HT1080 (cell line): ENCODE measurements around the gene HIKESHI. TPM values are rescaled to one million over a fixed set of nuclear protein-coding genes. Genes with fewer than 3 reads are reported as not detected.
"Not testable (repeated sequence)": the region's sequence is repeated elsewhere in the genome, so short reads cannot be mapped to it uniquely, and the experiment has no call there.

ENCODE experiments used
- DNase-seq: peaks from one replicate; pipeline ENCODE4 v3.0.0-alpha.2; 2015; ENCODE audit warnings: low read depth
- polyA plus RNA-seq, 2 experiments: library from polyadenylated mRNA; depleted of rRNA; stranded (reverse); fragments of >200 nt; gene quantifications; 2 replicates each; pipeline ENCODE4 v1.2.3, GENCODE V29; 2015
- total RNA-seq: library from RNA; depleted of rRNA; stranded (reverse); fragments of >200 nt; shearing (Covaris generic); gene quantifications from 2 replicates; pipeline ENCODE4 v1.2.3, GENCODE V29; 2014; rRNA removed

HIKESHI gene
- total RNA-seq = 58.5 and 64.1 TPM in 2 replicates
- polyA plus RNA-seq (2015; cell fraction: cytosol; rRNA removed) = 62.2 and 67.5 TPM in 2 replicates
- polyA plus RNA-seq (2015; cell fraction: nucleus; rRNA removed) = 36.6 and 40.2 TPM in 2 replicates

- DNase-seq = peak; percentile 95
Observed at GRCh38 chr11:86302092-86302793, at the start of gene HIKESHI. Gene HIKESHI, plus strand, starts transcription at chr11:86302240. Its CDS starts 209 bp downstream, at chr11:86302449.

- no peak for DNase-seq
Observed at GRCh38 chr11:86255896-86256295, 46.1 kb upstream of the HIKESHI start.

- DNase-seq = no peak
Observed at GRCh38 chr11:86256608-86257007, 45.4 kb upstream of the HIKESHI start.

GRCh38 chr11:86257446-86257845 is 44.6 kb upstream of the HIKESHI start:
- DNase-seq = no peak

- no peak for DNase-seq
Observed at GRCh38 chr11:86259730-86260129, 42.3 kb upstream of the HIKESHI start.

GRCh38 chr11:86261328-86261727 is 40.7 kb upstream of the HIKESHI start:
- DNase-seq = no peak

GRCh38 chr11:86262387-86262786 is 39.7 kb upstream of the HIKESHI start:
- DNase-seq = no peak

- DNase-seq = no peak
Observed at GRCh38 chr11:86264649-86265048, 37.4 kb upstream of the HIKESHI start.

- DNase-seq = no peak
Observed at GRCh38 chr11:86265194-86265593, 36.8 kb upstream of the HIKESHI start.

- DNase-seq = no peak
Observed at GRCh38 chr11:86269645-86270044, 32.4 kb upstream of the HIKESHI start.

- no peak for DNase-seq
Observed at GRCh38 chr11:86274503-86274902, 27.5 kb upstream of the HIKESHI start.

- no peak for DNase-seq
Observed at GRCh38 chr11:86274999-86275398, 27.0 kb upstream of the HIKESHI start.

- no peak for DNase-seq
Observed at GRCh38 chr11:86275493-86276370, 26.3 kb upstream of the HIKESHI start.

- no peak for DNase-seq
Observed at GRCh38 chr11:86277741-86278140, 24.3 kb upstream of the HIKESHI start.

GRCh38 chr11:86278226-86278625 is 23.8 kb upstream of the HIKESHI start:
- DNase-seq = no peak

- DNase-seq = no peak
Observed at GRCh38 chr11:86279747-86280146, 22.3 kb upstream of the HIKESHI start.

- no peak for DNase-seq
Observed at GRCh38 chr11:86287468-86287796, 14.6 kb upstream of the HIKESHI start.

- no peak for DNase-seq
Observed at GRCh38 chr11:86288776-86289507, 13.1 kb upstream of the HIKESHI start.

GRCh38 chr11:86289508-86290280 is 12.3 kb upstream of the HIKESHI start:
- DNase-seq = not testable (repeated sequence)

GRCh38 chr11:86291466-86292262 is 10.4 kb upstream of the HIKESHI start:
- peak; percentile 56 for DNase-seq
